Measurements from ENCODE around the gene ITPR2.

GRCh38 chr12:26489908-26490307 lies 343.1 kb downstream of the ITPR2 start:
- TF ChIP-seq CTCF (conservative IDR thresholded peaks at IDR 0.05; ENCODE audit: low read length) (no peak), EZH2phosphoT487 (IDR thresholded peaks at IDR 0.05; ENCODE audit: borderline replicate concordance, low read depth, low read length) (no peak)
